ENCODE data around the gene TRAF2. TPM values are rescaled to one million over a fixed set of nuclear protein-coding genes. Genes with fewer than 3 reads are reported as not detected.
A peak's percentile ranks its signal among the peaks of the same experiment; 100 is the strongest.

TRAF2 gene
- total RNA-seq, 1 donor from 2014 or later, result 7.8 TPM

DNA sequence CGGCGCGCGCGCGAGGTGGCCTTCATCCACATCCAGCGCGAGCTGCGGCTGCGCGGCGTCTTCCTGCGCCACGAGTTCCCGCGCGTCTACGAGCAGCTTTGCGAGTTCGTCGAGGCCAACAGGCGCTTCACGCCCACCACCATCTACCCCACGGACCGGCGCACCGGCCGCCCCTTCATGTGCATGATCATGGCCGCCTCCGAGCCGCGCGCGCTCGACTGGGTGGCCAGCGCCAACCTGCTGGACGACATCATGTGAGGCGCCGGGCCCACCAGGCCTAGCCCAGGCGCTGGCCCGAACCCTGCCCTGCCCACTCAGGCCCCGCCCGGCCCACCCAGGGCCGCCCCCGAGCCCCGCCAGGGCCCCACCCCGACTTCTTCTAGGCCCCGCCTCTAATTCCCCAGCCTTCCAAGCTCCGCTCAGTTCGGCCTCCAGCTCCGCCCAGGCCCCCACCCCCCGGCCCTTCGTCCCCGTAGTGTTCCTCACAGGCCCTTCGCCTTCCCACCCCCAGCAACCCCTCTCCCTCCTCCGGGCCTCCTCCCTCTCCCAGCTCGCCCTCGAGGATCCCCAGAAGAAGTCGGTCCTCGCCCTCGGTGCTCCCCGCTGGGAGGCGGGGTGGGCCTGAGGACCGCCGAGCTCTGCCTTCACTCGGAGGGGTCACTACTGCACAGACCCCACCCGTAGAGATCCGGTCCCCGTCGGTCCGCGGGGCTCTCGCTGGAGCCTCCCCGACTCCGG is 39.1 kb upstream of the TRAF2 start:
- peak; percentile 55 for DNase-seq

- peak; percentile 55 for DNase-seq
Measured at GRCh38 chr9:136847826-136848392, 38.4 kb upstream of the TRAF2 start.

- DNase-seq, result no peak
Measured at GRCh38 chr9:136848393-136849037, 37.8 kb upstream of the TRAF2 start.

DNA sequence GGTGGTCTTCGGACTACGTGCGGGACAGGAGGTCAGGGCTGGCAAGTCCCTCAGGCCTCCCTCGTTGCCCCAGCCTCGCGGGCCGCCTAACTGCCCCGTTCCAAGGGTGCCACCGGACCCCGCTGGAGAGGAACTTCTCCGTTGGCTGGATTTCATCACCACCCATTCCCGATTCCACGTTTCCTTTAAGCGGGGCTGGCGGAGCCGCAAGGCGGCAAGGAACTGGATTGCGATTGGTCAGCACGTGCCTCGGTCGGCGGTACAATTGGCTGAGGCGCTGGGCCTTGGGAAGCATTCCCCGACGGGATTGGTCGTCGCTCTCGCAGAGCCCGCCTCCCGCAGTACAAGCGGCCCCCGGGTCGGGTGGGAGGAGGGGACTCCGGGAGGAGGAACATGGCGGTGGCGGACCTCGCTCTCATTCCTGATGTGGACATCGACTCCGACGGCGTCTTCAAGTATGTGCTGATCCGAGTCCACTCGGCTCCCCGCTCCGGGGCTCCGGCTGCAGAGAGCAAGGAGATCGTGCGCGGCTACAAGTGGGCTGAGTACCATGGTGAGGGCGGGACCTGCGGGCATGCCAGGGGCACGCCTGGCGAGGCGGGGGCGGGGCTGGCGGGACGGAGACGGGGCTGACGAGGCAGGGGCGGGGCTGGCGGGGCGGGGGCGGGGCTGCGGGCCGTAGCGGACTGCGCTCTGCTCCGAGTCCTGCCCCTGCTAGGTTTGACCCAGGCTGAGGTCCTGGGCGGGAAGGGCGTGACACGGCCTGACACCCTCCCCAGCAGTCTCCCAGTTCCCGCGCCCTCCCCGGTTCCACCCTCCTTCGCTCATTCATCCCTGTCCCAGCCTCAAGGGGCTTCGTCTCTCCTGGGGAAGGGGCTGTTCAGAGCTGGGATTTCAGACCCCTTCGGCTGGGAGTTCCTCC is 37.0 kb upstream of the TRAF2 start, which contains the start of gene PHPT1:
Gene PHPT1 (plus strand): TSS at position 372 of the 922 bp plus-strand sequence. CDS start 22 bp downstream, at position 394.
- peak; percentile 99 for DNase-seq

DNA sequence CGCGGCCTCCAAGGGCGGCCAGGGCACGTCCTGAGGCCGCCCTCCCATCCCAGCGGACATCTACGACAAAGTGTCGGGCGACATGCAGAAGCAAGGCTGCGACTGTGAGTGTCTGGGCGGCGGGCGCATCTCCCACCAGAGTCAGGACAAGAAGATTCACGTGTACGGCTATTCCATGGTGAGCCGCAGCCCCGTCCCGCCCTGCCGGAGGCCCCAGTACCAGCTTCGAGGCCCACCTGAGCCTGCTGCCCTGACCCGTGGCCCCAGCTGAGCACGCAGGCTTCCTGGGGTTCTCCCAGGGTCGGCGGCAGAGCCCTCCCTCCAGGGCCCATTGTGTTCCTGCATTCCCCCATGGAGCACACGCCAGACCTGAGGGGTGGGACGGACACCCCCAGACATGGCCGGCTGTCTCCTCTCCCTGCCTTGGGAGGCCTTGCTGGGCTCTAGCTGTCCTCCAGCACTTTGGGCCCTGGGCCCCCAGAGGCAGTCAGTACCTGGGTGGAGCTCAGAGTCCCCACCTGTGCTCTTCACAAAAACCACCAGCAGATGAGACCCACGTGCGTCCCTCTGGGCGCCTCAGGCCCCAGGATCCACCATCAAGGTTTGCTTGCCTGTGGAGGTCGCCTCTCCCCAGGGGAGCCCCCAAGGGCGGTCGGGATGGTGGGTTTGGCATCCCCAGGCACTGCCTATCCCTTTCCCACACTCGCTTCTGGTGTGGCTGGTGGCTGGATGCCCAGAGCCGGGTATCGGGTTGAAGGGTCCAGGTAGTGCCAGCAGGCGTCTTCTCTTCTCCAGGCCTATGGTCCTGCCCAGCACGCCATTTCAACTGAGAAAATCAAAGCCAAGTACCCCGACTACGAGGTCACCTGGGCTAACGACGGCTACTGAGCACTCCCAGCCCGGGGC is 36.1 kb upstream of the TRAF2 start:
- DNase-seq, result no peak

- no peak for DNase-seq
Measured at GRCh38 chr9:136850866-136851775, 35.2 kb upstream of the TRAF2 start.

DNA sequence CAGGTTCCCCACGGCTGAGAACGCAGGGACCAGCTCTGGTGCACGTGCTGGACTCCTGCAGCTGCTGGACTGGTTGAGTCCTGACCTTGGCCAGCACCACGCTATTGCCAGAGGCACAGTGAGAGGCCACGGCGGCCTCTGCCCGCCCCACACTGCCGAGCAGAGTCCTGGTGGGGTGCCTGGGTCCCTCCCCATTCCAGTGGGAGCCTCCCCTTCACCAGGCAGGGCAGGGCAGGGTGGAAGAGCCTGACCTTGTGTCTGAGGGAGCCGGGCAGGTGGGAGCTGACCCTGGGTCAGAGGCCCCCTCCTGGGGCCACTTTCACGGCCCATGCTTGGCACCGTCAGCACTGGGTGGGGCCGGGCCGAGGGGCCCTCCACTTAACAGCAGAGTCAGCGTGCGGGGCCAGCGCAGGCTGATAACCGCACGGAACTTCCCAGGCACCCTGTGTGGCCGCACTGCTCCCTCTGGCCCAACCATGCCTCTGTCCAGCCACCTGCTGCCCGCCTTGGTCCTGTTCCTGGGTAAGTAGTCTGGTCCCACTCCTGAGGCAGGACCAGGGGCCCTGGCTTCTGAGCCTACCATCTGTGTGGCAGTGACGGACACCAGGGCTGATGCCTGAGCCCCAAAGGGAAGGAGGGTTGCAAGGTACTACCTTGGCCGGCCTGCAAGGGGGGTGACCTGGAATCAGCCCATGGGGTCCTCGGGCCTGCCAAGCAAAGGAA is 34.2 kb upstream of the TRAF2 start, which contains the start of gene MAMDC4:
Gene MAMDC4 (plus strand): TSS at position 406 of the 723 bp plus-strand sequence. CDS start 71 bp downstream, at position 477.
- no peak for DNase-seq

GRCh38 chr9:136852664-136853595 is 33.4 kb upstream of the TRAF2 start:
- DNase-seq, result no peak

DNA sequence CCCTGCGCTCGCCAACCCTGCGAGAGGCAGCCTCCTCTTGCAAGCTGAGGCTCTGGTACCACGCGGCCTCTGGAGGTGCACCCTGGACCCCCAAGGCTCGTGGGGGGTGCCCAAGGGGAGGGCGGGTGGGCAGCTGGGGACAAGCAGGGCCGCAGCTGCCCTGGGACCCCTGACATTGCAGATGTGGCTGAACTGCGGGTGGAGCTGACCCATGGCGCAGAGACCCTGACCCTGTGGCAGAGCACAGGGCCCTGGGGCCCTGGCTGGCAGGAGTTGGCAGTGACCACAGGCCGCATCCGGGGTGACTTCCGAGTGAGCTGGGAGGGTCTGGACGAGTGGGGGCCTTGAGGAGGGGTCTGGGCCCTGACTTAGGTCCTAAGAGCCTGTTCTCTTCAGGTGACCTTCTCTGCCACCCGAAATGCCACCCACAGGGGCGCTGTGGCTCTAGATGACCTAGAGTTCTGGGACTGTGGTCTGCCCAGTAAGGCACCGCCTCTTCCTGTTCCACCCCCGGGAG is 32.7 kb upstream of the TRAF2 start:
- DNase-seq, result no peak

DNA sequence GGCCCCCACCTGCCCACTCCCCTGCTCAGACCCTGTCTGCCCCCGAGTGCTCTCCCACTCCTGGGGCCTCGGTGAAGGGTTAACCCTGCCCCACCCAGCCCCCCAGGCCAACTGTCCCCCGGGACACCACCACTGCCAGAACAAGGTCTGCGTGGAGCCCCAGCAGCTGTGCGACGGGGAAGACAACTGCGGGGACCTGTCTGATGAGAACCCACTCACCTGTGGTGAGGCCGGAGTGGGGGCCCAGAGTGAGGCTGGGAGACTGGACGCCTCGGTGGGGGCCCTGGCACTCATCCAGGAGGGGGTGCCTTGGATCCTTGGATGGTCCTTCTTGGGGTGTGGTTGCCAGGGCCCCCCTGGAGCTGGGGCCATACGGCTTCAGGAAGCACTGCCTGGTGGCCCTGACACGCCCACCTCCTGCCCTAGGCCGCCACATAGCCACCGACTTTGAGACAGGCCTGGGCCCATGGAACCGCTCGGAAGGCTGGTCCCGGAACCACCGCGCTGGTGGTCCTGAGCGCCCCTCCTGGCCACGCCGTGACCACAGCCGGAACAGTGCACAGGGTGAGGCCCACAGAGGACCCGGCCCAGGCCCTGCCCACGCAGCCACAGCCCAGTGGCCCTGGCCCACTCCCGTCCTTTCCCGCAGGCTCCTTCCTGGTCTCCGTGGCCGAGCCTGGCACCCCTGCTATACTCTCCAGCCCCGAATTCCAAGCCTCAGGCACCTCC is 32.0 kb upstream of the TRAF2 start:
- DNase-seq, result no peak

DNA sequence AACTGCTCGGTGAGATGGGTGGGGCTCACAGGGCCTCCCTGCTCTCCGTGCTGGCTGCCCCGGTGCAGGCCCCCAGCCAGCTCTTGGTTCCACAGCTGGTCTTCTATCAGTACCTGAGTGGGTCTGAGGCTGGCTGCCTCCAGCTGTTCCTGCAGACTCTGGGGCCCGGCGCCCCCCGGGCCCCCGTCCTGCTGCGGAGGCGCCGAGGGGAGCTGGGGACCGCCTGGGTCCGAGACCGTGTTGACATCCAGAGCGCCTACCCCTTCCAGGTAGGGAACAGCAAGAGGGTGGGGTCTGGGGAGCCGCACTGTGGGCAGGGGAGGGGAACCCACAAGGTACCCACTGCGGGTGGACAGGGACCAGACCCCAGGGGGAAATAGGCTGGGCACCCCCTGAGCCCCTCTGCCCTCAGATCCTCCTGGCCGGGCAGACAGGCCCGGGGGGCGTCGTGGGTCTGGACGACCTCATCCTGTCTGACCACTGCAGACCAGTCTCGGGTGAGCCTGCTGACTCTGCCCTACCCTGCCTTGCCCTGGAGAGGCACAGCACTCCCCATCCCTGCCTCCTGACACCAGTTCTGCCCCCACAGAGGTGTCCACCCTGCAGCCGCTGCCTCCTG is 31.4 kb upstream of the TRAF2 start:
- no peak for DNase-seq

- DNase-seq, result no peak
Measured at GRCh38 chr9:136855461-136856078, 30.7 kb upstream of the TRAF2 start.

GRCh38 chr9:136856079-136856476 is 30.2 kb upstream of the TRAF2 start:
- DNase-seq, result no peak

DNA sequence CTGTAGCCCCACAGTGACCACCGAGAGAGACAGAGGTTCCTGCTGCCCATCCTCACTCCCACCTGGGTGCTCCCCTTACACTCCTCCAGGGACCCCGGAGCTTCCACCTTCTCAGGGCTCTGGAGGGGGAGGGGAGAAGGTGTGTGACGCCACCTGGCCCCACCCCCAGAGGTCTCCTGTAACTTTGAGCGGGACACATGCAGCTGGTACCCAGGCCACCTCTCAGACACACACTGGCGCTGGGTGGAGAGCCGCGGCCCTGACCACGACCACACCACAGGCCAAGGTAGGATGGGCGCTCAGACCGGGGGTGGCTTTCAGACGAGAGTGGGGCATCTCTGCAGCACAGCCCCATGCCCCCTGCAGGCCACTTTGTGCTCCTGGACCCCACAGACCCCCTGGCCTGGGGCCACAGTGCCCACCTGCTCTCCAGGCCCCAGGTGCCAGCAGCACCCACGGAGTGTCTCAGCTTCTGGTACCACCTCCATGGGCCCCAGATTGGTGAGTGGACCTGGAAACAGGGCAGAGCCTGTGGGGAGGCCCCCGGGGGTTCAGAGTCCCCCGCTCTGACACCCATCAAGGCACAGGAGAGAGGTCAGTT is 29.7 kb upstream of the TRAF2 start:
- no peak for DNase-seq

GRCh38 chr9:136857166-136857565 is 29.1 kb upstream of the TRAF2 start:
- DNase-seq, result no peak
